Keratinocyte (primary cell): ENCODE measurements around the gene ARHGAP19. TPM values are rescaled to one million over a fixed set of nuclear protein-coding genes. Genes with fewer than 3 reads are reported as not detected.

Experiments
- DNase-seq: peaks from one replicate; pipeline ENCODE4 v3.0.0-alpha.2; 2011; ENCODE audit warnings: low read depth, missing footprints, low spot score
- FAIRE-seq: peaks from 2 replicates; lab custom pipeline; 2011; peaks lifted over from hg19 to GRCh38; lab: Jason Lieb, UNC
- H2AFZ ChIP-seq: 2 replicates; pipeline ENCODE4 v1.6.0; 2012; ENCODE audit warnings: low read length, control low read depth, inconsistent platforms; ENCODE audit not compliant: control insufficient read depth
- H3K27ac ChIP-seq: 2 replicates; pipeline ENCODE4 v1.5.1; 2011; ENCODE audit warnings: low read length; ENCODE audit not compliant: control insufficient read depth, insufficient read depth
- H3K27me3 ChIP-seq: 3 replicates; pipeline ENCODE4 v1.6.0; 2011; ENCODE audit warnings: low read length; ENCODE audit not compliant: control insufficient read depth, insufficient read depth; ENCODE audit errors: extremely low read depth
- H3K36me3 ChIP-seq, 2 experiments: 2 replicates in 1 of 2; 3 replicates in 1 of 2; pipeline ENCODE4 v1.5.1; 2011; ENCODE audit warnings: low read length in 2 of 2, mild to moderate bottlenecking in 1 of 2; ENCODE audit not compliant: control insufficient read depth in 2 of 2, insufficient read depth in 2 of 2; ENCODE audit errors: extremely low read depth in 1 of 2
- H3K4me1 ChIP-seq: 3 replicates; pipeline ENCODE4 v1.5.1; 2011; ENCODE audit warnings: low read length; ENCODE audit not compliant: control insufficient read depth, insufficient read depth; ENCODE audit errors: extremely low read depth
- H3K4me2 ChIP-seq: 3 replicates; pipeline ENCODE4 v1.6.0; 2011; ENCODE audit warnings: low read depth, low read length; ENCODE audit not compliant: control insufficient read depth, insufficient read depth; ENCODE audit errors: extremely low read depth
- H3K4me3 ChIP-seq, 3 experiments: fragments of 200-600 bp in 1 of 3; sonication (generic) in 1 of 3; 2 replicates in 2 of 3; 3 replicates in 1 of 3; pipeline ENCODE4 v1.5.1; 2011 to 2016; ENCODE audit warnings: low read length in 3 of 3, mild to moderate bottlenecking in 3 of 3, control low read depth in 2 of 3, inconsistent platforms in 1 of 3, low read depth in 1 of 3, mixed read lengths in 1 of 3, mixed run types in 1 of 3, moderate library complexity in 1 of 3; ENCODE audit not compliant: control insufficient read depth in 2 of 3, insufficient read depth in 2 of 3; ENCODE audit errors: extremely low read depth in 1 of 3
- H3K79me2 ChIP-seq: 2 replicates; pipeline ENCODE4 v1.6.0; 2012; ENCODE audit warnings: low read length; ENCODE audit not compliant: control insufficient read depth, insufficient read depth
- H3K9ac ChIP-seq: 3 replicates; pipeline ENCODE4 v1.6.0; 2011; ENCODE audit warnings: low read length; ENCODE audit not compliant: control insufficient read depth, insufficient read depth; ENCODE audit errors: extremely low read depth
- H3K9me1 ChIP-seq: 3 replicates; pipeline ENCODE4 v1.6.0; 2011; ENCODE audit warnings: low read length; ENCODE audit not compliant: control insufficient read depth, insufficient read depth; ENCODE audit errors: extremely low read depth
- H3K9me3 ChIP-seq: 2 replicates; pipeline ENCODE4 v1.5.1; 2012; ENCODE audit warnings: low read depth, low read length; ENCODE audit not compliant: control insufficient read depth
- H4K20me1 ChIP-seq: 3 replicates; pipeline ENCODE4 v1.6.0; 2011; ENCODE audit warnings: low read length; ENCODE audit not compliant: control insufficient read depth, insufficient read depth; ENCODE audit errors: extremely low read depth
- CTCF ChIP-seq, 3 experiments: IDR thresholded peaks in 1 of 3; conservative IDR thresholded peaks in 1 of 3; optimal IDR thresholded peaks in 1 of 3; 2 replicates in 2 of 3; 3 replicates in 1 of 3; pipeline versions ENCODE3 to v1.5.1; 2011; ENCODE audit warnings: low read length in 3 of 3, mild to moderate bottlenecking in 3 of 3, moderate library complexity in 2 of 3, control low read depth in 1 of 3, inconsistent platforms in 1 of 3; ENCODE audit not compliant: insufficient read depth in 2 of 3; ENCODE audit errors: extremely low read depth in 1 of 3
- EZH2 ChIP-seq: IDR thresholded peaks from one replicate; pipeline ENCODE4 v1.6.1; 2012; ENCODE audit warnings: inconsistent platforms, mild to moderate bottlenecking, low read length, moderate library complexity
- dilution Hi-C: fragments of 300-500 bp; cut with MboI; formaldehyde crosslinking; loops from one replicate; pipeline ENCODE4 v1.7.0; 2020; ENCODE audit warnings: low sequenced_read_pairs; ENCODE audit not compliant: extremely low pct_ligation_motif_present
- polyA plus RNA-seq, 5 experiments: library from polyadenylated mRNA; depleted of rRNA in 3 of 5; stranded (reverse) in 3 of 5; stranded (forward) in 1 of 5; unstranded in 1 of 5; fragments of >200 nt; gene quantifications; 1 replicate in 1 of 5; 2 replicates in 3 of 5; 3 replicates in 1 of 5; pipeline versions ENCODE4 v1.2.1 to v1.2.3, GENCODE V29; 2011 to 2012; ENCODE audit warnings: missing spikeins in 2 of 5, low read depth in 1 of 5, low replicate concordance in 1 of 5

The ARHGAP19 gene
- polyA plus RNA-seq, 1 donor (not counting 4 experiments of a cell fraction or from before 2014, with no cell fraction given): 7.5 TPM

GRCh38 chr10:97329766-97330165 is 37.3 kb upstream of the ARHGAP19 start:
- Histone ChIP-seq H3K27me3 (no peaks in the 10 kb centered on the region), H3K9me1 (no peaks in the 10 kb centered on the region), H3K4me3 (no peak overlapping the region), H3K4me1 (peaks cover 14% of the 10 kb centered on the region), H3K4me2 (no peak overlapping the region), H2AFZ (no peak overlapping the region), H4K20me1 (no peaks in the 10 kb centered on the region), H3K9ac (no peak overlapping the region), H3K9me3 (no peaks in the 10 kb centered on the region), H3K27ac (no peak overlapping the region), H3K79me2 (peaks cover 24% of the 10 kb centered on the region), H3K36me3 (peaks cover 0 to 2% of the 10 kb centered on the region in 2 experiments)
- TF ChIP-seq EZH2 (no peak), CTCF (optimal IDR thresholded peaks at IDR 0.05 in 1 of 3, IDR thresholded peaks at IDR 0.05 in 1 of 3, conservative IDR thresholded peaks at IDR 0.05 in 1 of 3; ENCODE audit: extremely low read depth in 1 of 3, insufficient read depth in 2 of 3, low read length in 3 of 3) (no peak)
- dilution Hi-C loops: no loop called here
- DNase-seq (no peak), FAIRE-seq (no peak)

- dilution Hi-C loops: no loop called here
- peaks cover 0 to 2% of the 10 kb centered on the region in 2 experiments for H3K36me3 ChIP-seq
- no peak overlapping the region for H3K9ac ChIP-seq
- peaks cover 22% of the 10 kb centered on the region for H3K79me2 ChIP-seq
- H3K27ac ChIP-seq: no peak overlapping the region
- H3K4me1 ChIP-seq: peaks cover 14% of the 10 kb centered on the region
- no peaks in the 10 kb centered on the region for H4K20me1 ChIP-seq
- no peaks in the 10 kb centered on the region for H3K9me3 ChIP-seq
- H2AFZ ChIP-seq: no peak overlapping the region
- TF ChIP-seq EZH2 (no peak), CTCF (optimal IDR thresholded peaks at IDR 0.05 in 1 of 3, IDR thresholded peaks at IDR 0.05 in 1 of 3, conservative IDR thresholded peaks at IDR 0.05 in 1 of 3; ENCODE audit: extremely low read depth in 1 of 3, insufficient read depth in 2 of 3, low read length in 3 of 3) (no peak)
- no peak for FAIRE-seq
- no peaks in the 10 kb centered on the region for H3K27me3 ChIP-seq
- no peak overlapping the region for H3K4me2 ChIP-seq
- H3K9me1 ChIP-seq: no peaks in the 10 kb centered on the region
- H3K4me3 ChIP-seq: no peak overlapping the region
- no peak for DNase-seq
These were observed 36.4 kb upstream of the ARHGAP19 start for GRCh38 chr10:97328646-97329453.
